Dorsolateral prefrontal cortex (tissue), 118 donors: ENCODE data around the gene SH3BGRL. TPM values are rescaled to one million over a fixed set of nuclear protein-coding genes. Genes with fewer than 3 reads are reported as not detected.

ENCODE experiments used
- total RNA-seq, 120 experiments: library from RNA; stranded (reverse); gene quantifications; one replicate each; pipeline versions ENCODE4 v1.2.3 to v1.2.4, GENCODE V29; 2022

Gene SH3BGRL
- total RNA-seq, 120 experiments from 2014 or later = 85.2 to 159 (median 117) TPM

Other genes starting within 250 kb of the SH3BGRL start
- gene HMGN5, start 189 bp upstream of the SH3BGRL start, total RNA-seq = 10 to 100 TPM in 44 of 120 experiments, 1 to 10 TPM in 76; 3.2 to 17.2 (median 9.2) TPM